Effector memory CD8-positive, alpha-beta T cell (primary cell): ENCODE data around the gene RPL26.
A peak's percentile ranks its signal among the peaks of the same experiment; 100 is the strongest.
"Not testable (repeated sequence)": the region's sequence is repeated elsewhere in the genome, so short reads cannot be mapped to it uniquely, and the experiment has no call there.

Source experiments
- ATAC-seq: fragments of 150-1000 bp; cut with Tn5 transposase; replicated peaks from 2 replicates; pipeline ENCODE4 v1.10.0; 2021; ENCODE audit warnings: mild to moderate bottlenecking, moderate library complexity
- DNase-seq, 3 experiments: peaks; one replicate each; pipeline ENCODE4 v3.0.0; 2021
- H3K27ac Mint-ChIP-seq, 2 donors: one replicate each; pipeline ENCODE4 v1.8.0; 2022; ENCODE audit warnings: mild to moderate bottlenecking in 2 of 2, mixed read lengths in 2 of 2, moderate library complexity in 2 of 2
- H3K27me3 Mint-ChIP-seq, 2 donors: one replicate each; pipeline ENCODE4 v1.8.0; 2022; ENCODE audit warnings: mixed read lengths in 2 of 2
- H3K36me3 Mint-ChIP-seq: one replicate; pipeline ENCODE4 v1.8.0; 2022; ENCODE audit warnings: mild to moderate bottlenecking, moderate library complexity, mixed read lengths; ENCODE audit not compliant: insufficient read depth
- H3K4me1 Mint-ChIP-seq, 2 donors: one replicate each; pipeline ENCODE4 v1.8.0; 2022; ENCODE audit warnings: low read depth in 2 of 2, mixed read lengths in 2 of 2
- H3K4me3 Mint-ChIP-seq, 2 donors: one replicate each; pipeline ENCODE4 v1.8.0; 2022; ENCODE audit warnings: mild to moderate bottlenecking in 2 of 2, mixed read lengths in 2 of 2, moderate library complexity in 2 of 2
- H3K9me3 Mint-ChIP-seq, 2 donors: one replicate each; pipeline ENCODE4 v1.8.0; 2022; ENCODE audit warnings: mixed read lengths in 2 of 2

The RPL26 gene

DNA sequence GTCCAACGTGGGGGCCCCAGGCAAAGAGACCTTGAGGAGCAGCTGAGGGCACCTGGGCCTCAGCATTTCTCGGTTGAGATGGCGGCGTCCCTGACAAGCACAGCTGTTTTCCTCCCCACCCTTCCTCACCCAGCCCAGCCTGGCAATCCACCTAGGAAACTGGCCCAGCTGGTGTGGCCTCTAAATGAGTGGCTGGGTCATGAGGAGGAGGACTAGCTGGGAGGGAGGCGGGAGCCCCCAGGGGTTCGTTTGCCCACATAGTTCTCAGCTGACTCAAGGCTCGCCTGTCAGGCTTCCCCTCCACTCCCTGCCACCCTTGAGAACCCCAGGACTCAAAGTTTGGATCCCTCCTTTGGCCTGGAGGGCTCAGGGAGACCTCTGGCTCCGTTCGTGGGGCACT, 8.7 kb upstream of the RPL26 start:
- peaks cover 7% of the 10 kb centered on the region for H3K36me3 Mint-ChIP-seq
- H3K27me3 Mint-ChIP-seq: peaks cover 0 to 5% of the 10 kb centered on the region in 2 donors
- H3K4me1 Mint-ChIP-seq: peaks cover 30 to 37% of the 10 kb centered on the region in 2 donors
- H3K27ac Mint-ChIP-seq: no peak overlapping the region
- ATAC-seq (no peak), DNase-seq (no peak)
- H3K9me3 Mint-ChIP-seq: no peaks in the 10 kb centered on the region
- H3K4me3 Mint-ChIP-seq: no peak overlapping the region

DNA sequence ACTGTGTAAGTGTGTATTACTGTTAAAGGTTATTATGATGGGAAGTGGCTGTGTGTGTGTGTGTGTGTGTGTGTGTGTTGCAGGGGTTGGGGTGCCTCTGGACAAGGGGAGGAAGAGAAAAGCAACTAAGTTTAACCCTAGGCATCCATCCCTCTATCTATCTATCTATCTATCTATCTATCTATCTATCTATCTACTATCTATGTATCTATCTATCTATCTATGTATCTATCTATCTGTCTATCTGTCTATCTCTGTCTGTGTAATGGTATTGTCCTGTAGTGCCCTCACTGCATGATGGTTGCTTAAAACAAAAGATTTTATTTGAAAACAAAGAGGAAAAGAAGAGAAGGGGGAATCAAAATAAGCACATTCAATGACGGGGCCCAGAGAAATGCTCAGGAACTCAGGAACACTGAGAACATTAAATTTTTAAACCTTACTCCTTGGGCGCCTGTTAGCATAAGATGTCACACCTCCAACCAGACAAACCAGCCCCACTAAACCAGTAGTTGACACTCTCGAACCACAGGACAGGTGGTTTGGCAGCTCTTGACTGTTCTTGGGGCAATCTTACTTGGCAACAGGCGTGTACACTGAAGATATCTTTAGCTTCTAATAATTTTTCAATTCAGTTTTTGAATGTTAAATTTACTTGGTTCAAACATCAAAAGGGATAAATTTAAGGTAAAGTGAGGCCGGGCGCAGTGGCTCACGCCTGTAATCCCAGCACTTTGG, 5.1 kb upstream of the RPL26 start:
- Mint-ChIP-seq H3K27me3 (no peaks in the 10 kb centered on the region), H3K27ac (peak overlapping the region; percentile 80 to 83), H3K36me3 (peaks cover 26% of the 10 kb centered on the region), H3K9me3 (no peaks in the 10 kb centered on the region), H3K4me1 (peaks cover 37 to 41% of the 10 kb centered on the region in 2 donors), H3K4me3 (peak overlapping the region; percentile 65 to 70)
- ATAC-seq: peak; percentile 70
- DNase-seq: peak; percentile 56 to 64 (median 60)

DNA sequence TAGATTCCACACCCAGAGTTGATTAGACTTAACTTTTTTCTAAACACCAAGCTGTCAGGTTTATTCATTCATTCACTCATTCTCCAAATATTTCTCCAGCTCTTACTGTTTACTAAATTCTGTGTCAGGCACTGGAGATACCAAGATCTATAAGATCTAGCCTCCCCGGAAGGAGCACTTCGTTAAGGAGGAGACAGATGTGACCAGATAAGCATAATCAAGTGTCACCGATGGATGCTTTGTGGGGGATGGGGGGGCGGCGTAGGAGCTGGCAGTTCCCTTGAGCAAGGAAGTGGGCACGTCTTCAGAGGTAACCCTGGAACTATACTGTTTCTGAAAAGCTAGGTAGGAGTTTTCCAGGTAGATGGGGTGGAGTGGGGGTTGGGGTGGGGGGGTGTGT, 3.8 kb upstream of the RPL26 start:
- H3K27ac Mint-ChIP-seq: no peak overlapping the region
- peaks cover 43 to 52% of the 10 kb centered on the region in 2 donors for H3K4me1 Mint-ChIP-seq
- ATAC-seq: no peak
- DNase-seq: no peak
- no peaks in the 10 kb centered on the region for H3K9me3 Mint-ChIP-seq
- peaks cover 38% of the 10 kb centered on the region for H3K36me3 Mint-ChIP-seq
- no peaks in the 10 kb centered on the region for H3K27me3 Mint-ChIP-seq
- H3K4me3 Mint-ChIP-seq: peak overlapping the region in 1 of 2 donors; percentile 1

DNA sequence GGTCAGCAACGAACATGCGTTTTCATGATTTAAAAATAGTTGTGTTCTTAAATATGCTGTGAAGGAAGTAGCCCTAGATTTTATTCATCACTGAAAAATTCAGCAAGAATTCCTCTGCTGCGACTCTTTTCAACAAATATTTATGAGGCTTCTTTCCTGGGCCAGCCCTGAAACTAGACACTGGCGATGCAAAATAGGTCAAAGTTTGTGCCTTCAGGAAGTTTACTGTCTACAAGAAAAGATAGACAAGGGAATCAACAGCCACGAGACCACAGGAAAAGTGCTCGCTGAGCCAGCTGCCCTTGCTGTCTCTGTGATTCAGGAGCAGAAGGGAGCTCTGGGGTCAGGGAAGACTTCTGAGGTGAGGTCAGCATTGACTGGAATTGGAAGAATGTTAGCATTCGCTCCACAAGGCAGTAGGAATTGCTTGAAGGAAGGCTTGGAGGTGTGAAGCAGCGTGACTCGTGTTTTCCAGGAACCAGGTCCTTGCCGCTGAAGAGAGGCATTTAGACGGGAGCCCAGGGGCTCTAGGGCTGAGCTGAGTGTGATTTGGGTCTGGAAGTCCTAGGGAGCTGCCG, 1.9 kb upstream of the RPL26 start:
- Mint-ChIP-seq H3K27ac (peak overlapping the region in 1 of 2 donors; percentile 97), H3K36me3 (peaks cover 58% of the 10 kb centered on the region), H3K4me1 (peaks cover 53 to 63% of the 10 kb centered on the region in 2 donors), H3K27me3 (no peaks in the 10 kb centered on the region), H3K9me3 (no peaks in the 10 kb centered on the region), H3K4me3 (peak overlapping the region; percentile 97 to 98)
- no peak for ATAC-seq
- DNase-seq: no peak

DNA sequence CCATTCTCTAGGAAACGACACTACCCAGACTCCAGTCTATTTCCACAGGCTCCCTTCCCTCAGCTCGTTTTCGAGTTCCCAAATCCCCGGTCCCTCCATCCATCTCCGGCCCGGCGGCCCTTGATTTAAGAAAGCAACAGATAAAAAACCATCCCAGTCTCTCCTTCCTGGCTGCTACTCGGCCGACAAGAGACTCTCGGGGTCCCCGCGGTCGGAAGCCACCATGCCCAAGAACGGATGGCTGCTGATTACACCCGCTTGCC, 182 bp downstream of the RPL26 start:
- Mint-ChIP-seq H3K36me3 (peaks cover 71% of the 10 kb centered on the region), H3K4me1 (peaks cover 46 to 53% of the 10 kb centered on the region in 2 donors), H3K27me3 (no peaks in the 10 kb centered on the region), H3K9me3 (no peaks in the 10 kb centered on the region), H3K4me3 (peak overlapping the region; percentile 97 to 98), H3K27ac (peak overlapping the region; percentile 96 to 97)
- DNase-seq (no peak), ATAC-seq (no peak)

DNA sequence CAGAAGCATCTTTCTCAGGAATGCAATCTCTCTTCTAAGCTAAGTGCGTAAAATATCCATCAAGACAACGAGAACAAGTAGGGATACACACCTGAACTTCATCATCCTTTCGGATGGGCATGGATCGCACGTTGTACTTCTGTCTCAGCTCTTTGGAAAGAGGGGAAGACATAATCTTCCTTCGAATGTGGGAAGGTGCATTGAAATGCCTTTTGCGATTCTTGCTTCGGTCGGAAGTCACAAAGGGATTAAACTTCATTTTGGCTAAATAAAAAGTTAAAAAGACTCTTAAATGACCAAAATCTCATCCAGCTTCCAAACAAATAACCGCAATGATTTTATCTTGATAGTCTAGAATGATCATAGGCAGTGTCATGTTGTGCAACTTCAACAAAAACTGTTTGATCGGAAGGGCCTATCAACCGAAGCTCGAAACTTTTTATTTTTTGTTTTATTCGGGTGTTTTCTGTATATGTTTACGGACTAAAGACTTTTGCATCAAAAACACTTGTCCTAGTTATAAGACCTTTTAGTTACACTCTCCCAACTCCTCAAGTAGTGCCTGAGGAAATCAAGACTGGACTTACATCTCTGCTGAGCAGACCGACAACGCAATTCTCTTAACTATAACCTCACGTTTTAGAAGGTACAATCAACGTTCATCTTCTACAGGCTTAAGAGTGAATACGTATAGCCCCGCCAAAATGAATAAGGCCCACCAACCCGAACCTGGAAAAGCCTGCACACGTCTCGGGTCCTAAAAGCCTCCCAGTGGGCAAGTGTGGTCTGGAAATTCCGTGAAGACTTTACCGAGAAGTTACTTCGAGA, 727 bp downstream of the RPL26 start:
- ATAC-seq: no peak

DNA sequence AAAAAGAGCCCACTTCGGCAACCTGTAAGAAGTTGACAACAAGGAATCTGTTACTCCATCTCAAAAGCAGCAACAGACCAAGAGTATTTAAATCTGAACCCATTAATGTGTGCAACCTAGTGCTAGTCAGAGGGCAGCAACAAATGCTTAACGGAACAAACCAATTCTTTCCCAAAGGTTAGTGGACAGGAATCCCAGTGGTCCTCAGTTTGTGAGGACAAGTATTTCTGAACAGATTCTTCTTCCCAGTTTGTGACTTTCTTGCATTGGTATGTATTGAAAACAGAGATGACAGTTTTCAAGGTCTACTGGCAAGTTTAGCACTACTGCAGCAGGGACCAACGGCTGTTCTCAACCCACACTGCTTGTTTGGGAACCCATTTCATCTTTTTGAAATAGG, 2.9 kb downstream of the RPL26 start:
- Mint-ChIP-seq H3K27ac (no peak overlapping the region), H3K36me3 (peaks cover 84% of the 10 kb centered on the region), H3K4me1 (peaks cover 42 to 58% of the 10 kb centered on the region in 2 donors), H3K4me3 (no peak overlapping the region), H3K27me3 (no peaks in the 10 kb centered on the region), H3K9me3 (no peaks in the 10 kb centered on the region)
- DNase-seq (no peak), ATAC-seq (no peak)

More for the DNA sequence above, 727 bp downstream of the RPL26 start:
- H3K4me3 Mint-ChIP-seq: peak overlapping the region; percentile 97 to 98
- H3K4me1 Mint-ChIP-seq: peaks cover 41 to 48% of the 10 kb centered on the region in 2 donors
- no peaks in the 10 kb centered on the region for H3K9me3 Mint-ChIP-seq
- H3K27ac Mint-ChIP-seq: peak overlapping the region; percentile 96 to 97
- DNase-seq: no peak
- H3K27me3 Mint-ChIP-seq: no peaks in the 10 kb centered on the region
- H3K36me3 Mint-ChIP-seq: peaks cover 77% of the 10 kb centered on the region

DNA sequence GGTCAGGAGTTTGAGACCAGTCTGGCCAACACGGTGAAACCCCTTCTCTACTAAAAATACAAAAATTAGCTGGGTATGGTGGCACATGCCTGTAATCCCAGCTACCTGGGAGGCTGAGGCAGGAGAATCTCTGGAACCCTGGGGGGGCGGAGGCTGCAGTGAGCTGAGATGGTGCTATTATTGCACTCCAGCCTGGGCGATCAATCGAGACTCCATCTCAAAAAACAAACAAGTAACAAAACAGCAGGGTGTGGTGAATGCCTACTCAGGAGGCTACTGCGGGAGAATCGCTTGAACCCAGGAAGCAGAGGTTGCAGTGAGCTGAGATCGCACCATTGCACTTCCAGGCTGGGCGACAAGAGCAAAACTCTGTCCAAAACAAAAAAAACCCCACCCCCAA, 4.9 kb downstream of the RPL26 start:
- not testable (repeated sequence) for H3K27me3 Mint-ChIP-seq, H3K9me3 Mint-ChIP-seq, H3K4me3 Mint-ChIP-seq, DNase-seq, ATAC-seq
- peaks cover 69% of the 10 kb centered on the region for H3K36me3 Mint-ChIP-seq
- H3K27ac Mint-ChIP-seq: peak overlapping the region; percentile 17 to 73
- peaks cover 32 to 49% of the 10 kb centered on the region in 2 donors for H3K4me1 Mint-ChIP-seq

DNA sequence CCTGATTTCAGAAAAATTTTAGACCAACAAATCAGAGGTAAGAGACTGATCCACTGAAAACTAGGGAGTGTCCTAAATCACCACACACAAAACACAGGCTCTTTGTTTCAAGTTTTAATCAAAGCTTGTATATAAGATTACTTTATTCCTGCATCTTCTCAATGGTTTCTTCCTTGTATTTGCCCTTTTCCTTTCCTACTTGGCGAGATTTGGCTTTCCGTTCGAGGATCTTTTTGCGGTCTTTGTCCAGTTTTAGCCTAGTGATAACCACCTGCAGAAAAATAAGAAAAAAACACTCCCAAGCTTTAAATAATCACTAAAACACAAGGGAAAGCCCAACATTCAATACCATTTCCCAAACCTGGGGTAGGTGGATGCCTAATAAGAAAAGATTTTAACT, 5.6 kb downstream of the RPL26 start:
- Mint-ChIP-seq H3K27ac (peak overlapping the region; percentile 17 to 88), H3K36me3 (peaks cover 62% of the 10 kb centered on the region), H3K27me3 (no peaks in the 10 kb centered on the region), H3K4me3 (peak overlapping the region; percentile 83), H3K9me3 (no peaks in the 10 kb centered on the region), H3K4me1 (peaks cover 27 to 42% of the 10 kb centered on the region in 2 donors)
- no peak for DNase-seq
- no peak for ATAC-seq

DNA sequence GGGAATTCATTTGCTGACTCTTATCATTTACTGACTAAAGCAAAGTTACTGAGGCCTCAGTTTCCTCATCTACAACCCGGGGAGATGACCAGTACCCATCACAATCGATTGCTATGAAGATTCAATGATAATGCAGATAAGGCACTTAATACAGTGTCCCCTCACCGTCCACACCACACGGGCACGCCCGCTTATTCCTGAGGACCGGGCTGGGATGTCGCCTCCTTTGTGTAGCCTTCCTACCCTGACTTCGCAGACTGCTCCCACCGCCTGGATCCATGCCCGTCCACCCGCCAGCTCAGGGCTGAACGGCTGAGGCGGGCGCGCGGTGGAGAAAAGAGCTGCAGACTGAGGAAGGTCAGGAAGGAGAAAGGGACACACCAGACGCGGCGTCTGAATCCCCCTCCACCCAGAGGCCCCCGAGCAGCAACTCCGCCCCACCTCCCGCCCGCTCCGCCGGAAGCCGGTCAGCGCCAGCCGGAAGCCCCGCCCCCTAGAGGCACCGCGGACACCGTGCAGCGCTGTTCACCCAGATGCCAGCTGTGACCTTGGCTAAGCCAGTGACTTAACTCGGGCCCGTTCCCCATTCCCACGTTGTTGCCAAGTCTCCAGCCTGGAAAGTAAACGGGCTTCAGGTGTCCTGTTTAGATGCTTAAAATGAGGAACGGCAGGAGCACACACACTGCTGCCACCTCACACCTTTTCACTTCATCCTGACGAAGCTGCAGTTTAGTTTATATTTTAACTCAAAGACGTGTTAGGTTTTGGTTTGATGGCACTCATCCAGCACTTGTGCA, 6.5 kb downstream of the RPL26 start, which contains the start of gene KRABD2:
KRABD2 (minus strand) TSS at position 434 of the 797 bp plus-strand sequence.
- Mint-ChIP-seq H3K27ac (peak within 1 kb of the TSS; percentile 80 to 88), H3K27me3 (no peaks in the 10 kb centered on the region), H3K4me3 (peak within 1 kb of the TSS; percentile 83), H3K9me3 (no peaks in the 10 kb centered on the region), H3K36me3 (peaks cover 52% of the 10 kb centered on the region), H3K4me1 (peaks cover 27 to 41% of the 10 kb centered on the region in 2 donors)
- peak; percentile 86 to 88 (median 87) for DNase-seq
- ATAC-seq: peak; percentile 100

DNA sequence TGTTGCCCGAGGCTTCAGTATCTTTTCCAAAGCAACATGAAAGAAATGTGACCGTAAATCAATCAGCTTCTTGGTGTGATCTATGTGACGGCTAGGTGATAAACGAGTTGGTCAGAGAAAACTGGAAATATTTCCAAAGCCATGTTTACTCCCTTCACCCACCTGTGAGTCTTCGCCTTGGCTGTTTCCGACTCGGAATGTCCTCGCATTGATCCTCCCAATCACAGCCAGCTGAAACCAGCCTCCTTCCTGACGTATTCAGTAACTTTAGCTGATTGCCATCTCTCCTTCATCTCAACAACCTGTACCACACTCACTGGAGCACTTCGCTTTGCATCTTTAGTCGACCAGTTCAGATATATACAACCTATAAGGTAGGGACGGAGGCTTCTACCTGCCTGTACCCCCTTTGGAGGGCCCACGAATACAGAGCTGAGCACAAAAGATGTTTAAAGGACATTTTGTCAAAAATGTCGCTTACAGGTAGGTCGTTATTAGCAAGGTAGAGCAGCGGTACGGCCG, 7.2 kb downstream of the RPL26 start:
- Mint-ChIP-seq H3K36me3 (peaks cover 45% of the 10 kb centered on the region), H3K4me1 (peaks cover 23 to 36% of the 10 kb centered on the region in 2 donors), H3K9me3 (no peaks in the 10 kb centered on the region), H3K27ac (peak overlapping the region; percentile 80 to 88), H3K27me3 (no peaks in the 10 kb centered on the region), H3K4me3 (peak overlapping the region; percentile 83)
- no peak for DNase-seq
- no peak for ATAC-seq

DNA sequence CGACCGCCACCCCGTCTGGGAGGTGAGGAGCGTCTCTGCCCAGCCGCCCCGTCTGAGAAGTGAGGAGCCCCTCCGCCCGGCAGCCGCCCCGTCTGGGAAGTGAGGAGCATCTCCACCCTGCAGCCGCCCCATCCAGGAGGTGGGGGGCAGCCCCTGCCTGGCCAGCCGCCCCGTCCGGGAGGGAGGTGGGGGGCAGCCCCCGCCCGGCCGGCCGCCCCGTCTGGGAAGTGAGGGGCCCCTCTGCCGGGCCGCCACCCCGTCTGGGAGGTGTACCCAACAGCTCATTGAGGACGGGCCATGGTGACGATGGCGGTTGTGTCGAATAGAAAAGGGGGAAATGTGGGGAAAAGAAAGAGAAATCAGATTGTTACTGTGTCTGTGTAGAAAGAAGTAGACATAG, 9.1 kb downstream of the RPL26 start:
- Mint-ChIP-seq H3K36me3 (peaks cover 30% of the 10 kb centered on the region), H3K4me1 (peaks cover 16 to 26% of the 10 kb centered on the region in 2 donors)
- H3K9me3 Mint-ChIP-seq, DNase-seq, H3K4me3 Mint-ChIP-seq, H3K27ac Mint-ChIP-seq, ATAC-seq, H3K27me3 Mint-ChIP-seq: not testable (repeated sequence)

DNA sequence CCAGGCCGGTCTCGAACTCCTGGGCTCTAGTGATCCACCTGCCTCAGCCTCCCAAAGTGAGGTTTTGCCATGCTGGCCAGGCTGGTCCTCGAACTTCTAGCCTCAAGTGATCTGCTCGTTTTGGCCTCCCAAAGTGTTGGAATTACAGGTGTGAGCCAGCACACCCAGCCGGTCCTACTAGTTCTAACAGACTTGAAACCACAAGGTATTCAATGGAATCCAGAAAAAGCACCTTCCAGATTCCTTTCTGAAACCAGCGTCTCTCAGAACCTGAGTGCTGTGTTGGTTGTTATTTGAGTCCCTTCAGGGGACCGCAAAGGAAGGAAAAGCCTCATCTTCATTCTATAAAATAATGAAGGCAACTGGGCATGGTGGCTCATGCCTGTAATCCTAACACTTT, 10.6 kb downstream of the RPL26 start:
- no peaks in the 10 kb centered on the region for H3K27me3 Mint-ChIP-seq
- no peaks in the 10 kb centered on the region for H3K9me3 Mint-ChIP-seq
- DNase-seq (no peak), ATAC-seq (no peak)
- no peak overlapping the region for H3K27ac Mint-ChIP-seq
- H3K36me3 Mint-ChIP-seq: peaks cover 18% of the 10 kb centered on the region
- no peak overlapping the region for H3K4me3 Mint-ChIP-seq
- peaks cover 12 to 21% of the 10 kb centered on the region in 2 donors for H3K4me1 Mint-ChIP-seq
